Measurements from ENCODE around the gene MGAT5B. TPM values are rescaled to one million over a fixed set of nuclear protein-coding genes. Genes with fewer than 3 reads are reported as not detected.

The MGAT5B gene
- total RNA-seq, 1 donor from 2014 or later = 5.1 TPM

- H3K27me3 ChIP-seq (ENCODE audit: control insufficient read depth, insufficient read depth, low read length) = peaks cover 2% of the 10 kb centered on the region
- no peak overlapping the region for H3K4me3 ChIP-seq (ENCODE audit: low read depth, low read length)
- DNase-seq (ENCODE audit: low read depth) = no peak
Observed at GRCh38 chr17:76951375-76951905, 83.2 kb downstream of the MGAT5B start.

GRCh38 chr17:76952402-76952801, 84.2 kb downstream of the MGAT5B start:
- no peaks in the 10 kb centered on the region for H3K36me3 ChIP-seq (ENCODE audit: control insufficient read depth, insufficient read depth, low read length)
- DNase-seq (ENCODE audit: low read depth) = no peak
- no peak for TF ChIP-seq CTCF (IDR thresholded peaks at IDR 0.05; ENCODE audit: insufficient read depth, low read length, poor library complexity, severe bottlenecking)
- peaks cover 8% of the 10 kb centered on the region for H3K27me3 ChIP-seq (ENCODE audit: control insufficient read depth, insufficient read depth, low read length)
- H3K4me3 ChIP-seq (ENCODE audit: low read depth, low read length) = no peak overlapping the region

More at GRCh38 chr17:76951375-76951905, 83.2 kb downstream of the MGAT5B start:
- TF ChIP-seq CTCF (IDR thresholded peaks at IDR 0.05; ENCODE audit: insufficient read depth, low read length, poor library complexity, severe bottlenecking) = no peak
- no peaks in the 10 kb centered on the region for H3K36me3 ChIP-seq (ENCODE audit: control insufficient read depth, insufficient read depth, low read length)

GRCh38 chr17:76953066-76953465, 84.9 kb downstream of the MGAT5B start:
- no peak for TF ChIP-seq CTCF (IDR thresholded peaks at IDR 0.05; ENCODE audit: insufficient read depth, low read length, poor library complexity, severe bottlenecking)
- Histone ChIP-seq H3K36me3 (ENCODE audit: control insufficient read depth, insufficient read depth, low read length) (no peaks in the 10 kb centered on the region), H3K4me3 (ENCODE audit: low read depth, low read length) (no peak overlapping the region), H3K27me3 (ENCODE audit: control insufficient read depth, insufficient read depth, low read length) (peaks cover 11% of the 10 kb centered on the region)
- no peak for DNase-seq (ENCODE audit: low read depth)

GRCh38 chr17:76953946-76954345, 85.7 kb downstream of the MGAT5B start:
- Histone ChIP-seq H3K36me3 (ENCODE audit: control insufficient read depth, insufficient read depth, low read length) (no peaks in the 10 kb centered on the region), H3K27me3 (ENCODE audit: control insufficient read depth, insufficient read depth, low read length) (peaks cover 15% of the 10 kb centered on the region), H3K4me3 (ENCODE audit: low read depth, low read length) (no peak overlapping the region)
- no peak for TF ChIP-seq CTCF (IDR thresholded peaks at IDR 0.05; ENCODE audit: insufficient read depth, low read length, poor library complexity, severe bottlenecking)
- no peak for DNase-seq (ENCODE audit: low read depth)

GRCh38 chr17:76955191-76955590, 87.0 kb downstream of the MGAT5B start:
- H3K27me3 ChIP-seq (ENCODE audit: control insufficient read depth, insufficient read depth, low read length) = peaks cover 18% of the 10 kb centered on the region
- H3K4me3 ChIP-seq (ENCODE audit: low read depth, low read length) = no peak overlapping the region
- no peak for TF ChIP-seq CTCF (IDR thresholded peaks at IDR 0.05; ENCODE audit: insufficient read depth, low read length, poor library complexity, severe bottlenecking)

GRCh38 chr17:76956846-76957540, 88.8 kb downstream of the MGAT5B start:
- Histone ChIP-seq H3K36me3 (ENCODE audit: control insufficient read depth, insufficient read depth, low read length) (no peaks in the 10 kb centered on the region), H3K4me3 (ENCODE audit: low read depth, low read length) (no peak overlapping the region), H3K27me3 (ENCODE audit: control insufficient read depth, insufficient read depth, low read length) (peaks cover 18% of the 10 kb centered on the region)
- DNase-seq (ENCODE audit: low read depth) = no peak
- TF ChIP-seq CTCF (IDR thresholded peaks at IDR 0.05; ENCODE audit: insufficient read depth, low read length, poor library complexity, severe bottlenecking) = no peak

More at GRCh38 chr17:76955191-76955590, 87.0 kb downstream of the MGAT5B start:
- no peaks in the 10 kb centered on the region for H3K36me3 ChIP-seq (ENCODE audit: control insufficient read depth, insufficient read depth, low read length)
- no peak for DNase-seq (ENCODE audit: low read depth)

Data from kidney epithelial cell (primary cell).